HEK293 (cell line): Measurements from ENCODE around the gene ZSCAN5B.

Experiments
- CTCF ChIA-PET: fragments of 350-600 bp; formaldehyde crosslinking; extraction: SDS; loops from one replicate; lab custom pipeline; 2021; ENCODE audit warnings: antibody characterized with exemption; lab: Yijun Ruan, JAX
- POLR2A ChIA-PET: fragments of 300-600 bp; formaldehyde crosslinking; extraction: SDS; loops from one replicate; lab custom pipeline; 2020; ENCODE audit warnings: antibody characterized with exemption, inconsistent platforms; lab: Yijun Ruan, JAX
- H3K27ac ChIP-seq: fragments of 200-500 bp; sonication (Bioruptor generic); 2 replicates; pipeline ENCODE4 v1.5.1; 2014; ENCODE audit warnings: low read depth, low read length, control low read depth, inconsistent platforms; ENCODE audit errors: extremely low read depth
- H3K36me3 ChIP-seq, 2 experiments: fragments of 200-500 bp in 1 of 2; sonication (Bioruptor generic) in 1 of 2; 1 replicate in 1 of 2; 2 replicates in 1 of 2; pipeline ENCODE4 v1.5.1; 2014 to 2017; ENCODE audit warnings: inconsistent platforms in 2 of 2, low read length in 2 of 2; ENCODE audit not compliant: control insufficient read depth in 2 of 2, insufficient read depth in 1 of 2
- H3K4me1 ChIP-seq: fragments of 200-500 bp; sonication (Bioruptor generic); 2 replicates; pipeline ENCODE4 v1.5.1; 2014; ENCODE audit warnings: mild to moderate bottlenecking, low read length, inconsistent platforms; ENCODE audit not compliant: control insufficient read depth, insufficient read depth
- H3K4me3 ChIP-seq: 2 replicates; pipeline ENCODE4 v1.5.1; 2011; ENCODE audit warnings: low read depth, mild to moderate bottlenecking, control low read depth, low read length, moderate library complexity
- H3K9me3 ChIP-seq: fragments of 200-500 bp; sonication (Bioruptor generic); 2 replicates; pipeline ENCODE4 v1.5.1; 2014; ENCODE audit warnings: low read depth, low read length, inconsistent platforms; ENCODE audit not compliant: control insufficient read depth, insufficient read depth
- KLF16 ChIP-seq: fragments of 450-650 bp; formaldehyde crosslinking; IDR thresholded peaks from 2 replicates; pipeline ENCODE4 v1.5.1; 2017; ENCODE audit warnings: missing biosample characterization, missing genetic modification characterization
- MZF1 ChIP-seq: fragments of 450-650 bp; formaldehyde crosslinking; IDR thresholded peaks from 2 replicates; pipeline ENCODE4 v1.5.1; 2017; ENCODE audit warnings: missing biosample characterization, missing genetic modification characterization, borderline replicate concordance
- OVOL3 ChIP-seq: fragments of 450-650 bp; formaldehyde crosslinking; IDR thresholded peaks from 2 replicates; pipeline ENCODE4 v1.5.1; 2016; ENCODE audit warnings: missing biosample characterization, missing genetic modification characterization
- YY2 ChIP-seq: fragments of 450-650 bp; formaldehyde crosslinking; IDR thresholded peaks from 2 replicates; pipeline ENCODE4 v1.5.1; 2016; ENCODE audit warnings: missing biosample characterization, missing genetic modification characterization
- ZNF10 ChIP-seq: fragments of 450-650 bp; formaldehyde crosslinking; IDR thresholded peaks from 2 replicates; pipeline ENCODE4 v1.5.1; 2017; ENCODE audit warnings: missing biosample characterization, missing genetic modification characterization
- ZNF174 ChIP-seq: fragments of 450-650 bp; formaldehyde crosslinking; IDR thresholded peaks from 2 replicates; pipeline ENCODE4 v1.5.0; 2017; ENCODE audit warnings: missing biosample characterization, mild to moderate bottlenecking, missing genetic modification characterization
- ZNF292 ChIP-seq: fragments of 450-650 bp; formaldehyde crosslinking; IDR thresholded peaks from 2 replicates; pipeline ENCODE4 v1.5.1; 2016; ENCODE audit warnings: low read depth, missing biosample characterization, missing genetic modification characterization, borderline replicate concordance
- ZNF394 ChIP-seq: fragments of 450-650 bp; formaldehyde crosslinking; IDR thresholded peaks from 2 replicates; pipeline ENCODE4 v1.5.1; 2016; ENCODE audit warnings: missing biosample characterization, missing genetic modification characterization, mild to moderate bottlenecking, moderate library complexity, borderline replicate concordance
- ZNF426 ChIP-seq: fragments of 450-650 bp; formaldehyde crosslinking; IDR thresholded peaks from 2 replicates; pipeline ENCODE4 v1.5.1; 2017; ENCODE audit warnings: missing biosample characterization, missing genetic modification characterization, mild to moderate bottlenecking, inconsistent platforms, moderate library complexity
- ZNF501 ChIP-seq: fragments of 450-650 bp; formaldehyde crosslinking; IDR thresholded peaks from 2 replicates; pipeline ENCODE4 v1.5.1; 2016; ENCODE audit warnings: missing biosample characterization, missing genetic modification characterization
- ZNF548 ChIP-seq: fragments of 450-650 bp; formaldehyde crosslinking; IDR thresholded peaks from 2 replicates; pipeline ENCODE4 v1.5.1; 2016; ENCODE audit warnings: missing biosample characterization, missing genetic modification characterization
- ZNF558 ChIP-seq: fragments of 450-650 bp; formaldehyde crosslinking; IDR thresholded peaks from 2 replicates; pipeline ENCODE4 v1.5.1; 2016; ENCODE audit warnings: missing biosample characterization, missing genetic modification characterization
- ZNF654 ChIP-seq: fragments of 450-650 bp; formaldehyde crosslinking; IDR thresholded peaks from 2 replicates; pipeline ENCODE4 v1.5.1; 2016; ENCODE audit warnings: low read depth, missing biosample characterization, missing genetic modification characterization
- ZNF785 ChIP-seq: fragments of 450-650 bp; formaldehyde crosslinking; IDR thresholded peaks from 2 replicates; pipeline ENCODE4 v1.5.1; 2016; ENCODE audit warnings: missing biosample characterization, missing genetic modification characterization
- ZNF791 ChIP-seq: fragments of 450-650 bp; formaldehyde crosslinking; IDR thresholded peaks from 2 replicates; pipeline ENCODE4 v1.5.1; 2016; ENCODE audit warnings: missing biosample characterization, missing genetic modification characterization
- ZNF843 ChIP-seq: fragments of 450-650 bp; formaldehyde crosslinking; IDR thresholded peaks from 2 replicates; pipeline ENCODE4 v1.5.1; 2016; ENCODE audit warnings: missing biosample characterization, missing genetic modification characterization
- ZSCAN23 ChIP-seq: fragments of 450-650 bp; formaldehyde crosslinking; IDR thresholded peaks from 2 replicates; pipeline ENCODE4 v1.5.1; 2016; ENCODE audit warnings: missing biosample characterization, missing genetic modification characterization
- ZXDB ChIP-seq: fragments of 450-650 bp; formaldehyde crosslinking; IDR thresholded peaks from 2 replicates; pipeline ENCODE4 v1.5.1; 2016; ENCODE audit warnings: missing biosample characterization, missing genetic modification characterization
- TF ChIP-seq, protein P1 (sequence below): fragments of 450-650 bp; formaldehyde crosslinking; IDR thresholded peaks from 2 replicates; pipeline ENCODE4 v1.5.1; 2016; ENCODE audit warnings: missing biosample characterization, missing genetic modification characterization
- TF ChIP-seq, protein P2 (sequence below): fragments of 450-650 bp; formaldehyde crosslinking; IDR thresholded peaks from 2 replicates; pipeline ENCODE4 v1.5.1; 2016; ENCODE audit warnings: missing biosample characterization, missing genetic modification characterization

Gene ZSCAN5B

DNA sequence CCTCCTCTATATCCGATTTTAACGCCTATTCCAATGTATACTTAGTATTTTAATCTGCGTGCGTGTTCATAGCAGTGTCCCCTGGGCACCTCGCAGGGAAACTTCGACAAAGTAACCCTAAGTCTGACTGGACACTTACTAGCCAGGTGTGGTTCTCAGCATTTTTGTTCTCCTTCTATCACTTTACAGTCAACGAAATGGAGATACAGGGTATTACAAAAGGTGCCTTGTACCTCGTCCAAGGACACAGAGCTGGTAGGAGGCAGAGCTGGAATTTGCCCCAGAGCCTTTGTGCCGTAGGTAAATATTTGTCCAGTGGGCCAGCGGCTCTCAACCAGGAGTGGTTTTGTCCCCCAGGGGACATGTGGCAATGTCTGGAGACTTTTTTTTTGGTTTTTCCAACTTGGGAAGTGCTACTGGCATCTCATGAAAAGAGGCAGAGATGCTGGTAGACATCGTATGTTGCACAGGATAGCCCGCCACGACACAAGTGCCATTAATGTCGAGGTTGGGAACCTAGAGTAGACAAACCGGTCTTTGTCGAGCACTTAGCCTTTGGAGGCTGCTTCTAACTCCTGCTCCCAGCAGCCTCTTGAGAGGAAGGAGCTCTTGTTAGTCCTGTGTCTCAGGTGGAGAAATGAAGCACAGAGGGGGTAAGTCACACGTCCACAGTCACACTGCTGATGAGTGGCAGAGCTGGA lies 55.3 kb downstream of the ZSCAN5B start:
- no peak for TF ChIP-seq ZNF426
- TF ChIP-seq, protein P1, sequence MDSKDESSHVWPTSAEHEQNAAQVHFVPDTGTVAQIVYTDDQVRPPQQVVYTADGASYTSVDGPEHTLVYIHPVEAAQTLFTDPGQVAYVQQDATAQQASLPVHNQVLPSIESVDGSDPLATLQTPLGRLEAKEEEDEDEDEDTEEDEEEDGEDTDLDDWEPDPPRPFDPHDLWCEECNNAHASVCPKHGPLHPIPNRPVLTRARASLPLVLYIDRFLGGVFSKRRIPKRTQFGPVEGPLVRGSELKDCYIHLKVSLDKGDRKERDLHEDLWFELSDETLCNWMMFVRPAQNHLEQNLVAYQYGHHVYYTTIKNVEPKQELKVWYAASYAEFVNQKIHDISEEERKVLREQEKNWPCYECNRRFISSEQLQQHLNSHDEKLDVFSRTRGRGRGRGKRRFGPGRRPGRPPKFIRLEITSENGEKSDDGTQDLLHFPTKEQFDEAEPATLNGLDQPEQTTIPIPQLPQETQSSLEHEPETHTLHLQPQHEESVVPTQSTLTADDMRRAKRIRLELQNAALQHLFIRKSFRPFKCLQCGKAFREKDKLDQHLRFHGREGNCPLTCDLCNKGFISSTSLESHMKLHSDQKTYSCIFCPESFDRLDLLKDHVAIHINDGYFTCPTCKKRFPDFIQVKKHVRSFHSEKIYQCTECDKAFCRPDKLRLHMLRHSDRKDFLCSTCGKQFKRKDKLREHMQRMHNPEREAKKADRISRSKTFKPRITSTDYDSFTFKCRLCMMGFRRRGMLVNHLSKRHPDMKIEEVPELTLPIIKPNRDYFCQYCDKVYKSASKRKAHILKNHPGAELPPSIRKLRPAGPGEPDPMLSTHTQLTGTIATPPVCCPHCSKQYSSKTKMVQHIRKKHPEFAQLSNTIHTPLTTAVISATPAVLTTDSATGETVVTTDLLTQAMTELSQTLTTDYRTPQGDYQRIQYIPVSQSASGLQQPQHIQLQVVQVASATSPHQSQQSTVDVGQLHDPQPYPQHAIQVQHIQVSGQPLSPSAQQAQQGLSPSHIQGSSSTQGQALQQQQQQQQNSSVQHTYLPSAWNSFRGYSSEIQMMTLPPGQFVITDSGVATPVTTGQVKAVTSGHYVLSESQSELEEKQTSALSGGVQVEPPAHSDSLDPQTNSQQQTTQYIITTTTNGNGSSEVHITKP (tag by site-specific recombination), result no peak
- TF ChIP-seq ZNF292 (tag by site-specific recombination), result no peak
- no peak for TF ChIP-seq OVOL3 (tag by site-specific recombination)
- TF ChIP-seq ZNF394, result no peak
- no peak for TF ChIP-seq ZNF501 (tag by site-specific recombination)
- TF ChIP-seq ZNF785 (tag by site-specific recombination), result no peak
- no peak for TF ChIP-seq YY2 (tag by site-specific recombination)
- TF ChIP-seq ZNF548, result no peak
- no peak for TF ChIP-seq ZNF791
- TF ChIP-seq ZNF10 (tag by site-specific recombination), result no peak
- no peak for TF ChIP-seq MZF1 (tag by site-specific recombination)
- no peak for TF ChIP-seq KLF16 (tag by site-specific recombination)
- no peak for TF ChIP-seq ZNF174 (tag by site-specific recombination)
- TF ChIP-seq ZNF654 (tag by site-specific recombination), result no peak
- TF ChIP-seq, protein P2, sequence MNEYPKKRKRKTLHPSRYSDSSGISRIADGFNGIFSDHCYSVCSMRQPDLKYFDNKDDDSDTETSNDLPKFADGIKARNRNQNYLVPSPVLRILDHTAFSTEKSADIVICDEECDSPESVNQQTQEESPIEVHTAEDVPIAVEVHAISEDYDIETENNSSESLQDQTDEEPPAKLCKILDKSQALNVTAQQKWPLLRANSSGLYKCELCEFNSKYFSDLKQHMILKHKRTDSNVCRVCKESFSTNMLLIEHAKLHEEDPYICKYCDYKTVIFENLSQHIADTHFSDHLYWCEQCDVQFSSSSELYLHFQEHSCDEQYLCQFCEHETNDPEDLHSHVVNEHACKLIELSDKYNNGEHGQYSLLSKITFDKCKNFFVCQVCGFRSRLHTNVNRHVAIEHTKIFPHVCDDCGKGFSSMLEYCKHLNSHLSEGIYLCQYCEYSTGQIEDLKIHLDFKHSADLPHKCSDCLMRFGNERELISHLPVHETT (tag by site-specific recombination), result no peak
- TF ChIP-seq ZXDB (tag by site-specific recombination), result no peak
- no peak for TF ChIP-seq ZSCAN23 (tag by site-specific recombination)
- TF ChIP-seq ZNF843 (tag by site-specific recombination), result no peak
- TF ChIP-seq, all 188 proteins: peak for 0
- peak overlapping the region; percentile 81 for H3K4me3 ChIP-seq
- H3K4me1 ChIP-seq, result peaks cover 12% of the 10 kb centered on the region
- ChIA-PET POLR2A (interaction anchor here (0.6 to 1.9 kb wide), 3 partner anchors 21 to 1116 kb away, joined by 3 to 26 read pairs (median 4); partner anchors contain the start of gene ZNF787), CTCF (interaction anchor here (1.2 to 2.4 kb wide), 3 partner anchors 13 to 66 kb away, joined by 4 to 8 read pairs (median 6); no protein-coding TSS in a partner anchor)
- peaks cover 4 to 22% of the 10 kb centered on the region in 2 experiments; a peak in 2 of 3 replicates for H3K36me3 ChIP-seq
- H3K27ac ChIP-seq, result peak overlapping the region; percentile 53; the same call in 1 of the 2 replicates
- H3K9me3 ChIP-seq, result no peaks in the 10 kb centered on the region

DNA sequence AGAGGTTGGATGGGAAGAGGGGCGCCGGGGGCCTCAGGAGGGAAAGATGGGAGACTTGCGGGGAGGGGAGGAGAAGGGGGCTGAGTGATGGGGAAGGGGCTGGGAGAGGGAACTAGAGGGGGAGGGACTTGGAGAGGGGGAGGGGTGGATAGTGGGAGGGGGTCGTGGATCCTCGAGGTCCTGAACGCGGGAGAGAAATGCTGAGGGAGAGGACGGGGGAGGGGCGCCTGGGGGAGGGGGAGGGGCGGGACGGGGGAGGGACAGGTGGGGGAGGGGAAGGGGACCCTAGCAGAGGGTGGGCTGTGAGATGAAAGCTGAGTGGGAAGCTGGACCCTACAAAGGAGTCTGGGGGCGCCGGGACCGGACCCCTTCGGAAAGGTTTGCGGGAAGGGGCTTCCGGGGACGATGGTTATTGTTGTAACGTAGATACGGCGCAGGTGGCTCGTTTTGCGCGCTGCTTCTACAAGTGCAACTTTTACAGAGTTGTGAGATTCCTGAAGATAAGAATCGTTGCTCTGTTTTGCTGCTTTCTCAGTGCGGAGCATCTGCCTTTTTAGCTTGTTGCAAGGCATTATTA lies 56.1 kb downstream of the ZSCAN5B start:
- Histone ChIP-seq H3K36me3 (peaks cover 3 to 16% of the 10 kb centered on the region in 2 experiments; a peak in 2 of 3 replicates), H3K4me1 (peaks cover 12% of the 10 kb centered on the region), H3K9me3 (no peaks in the 10 kb centered on the region), H3K4me3 (peak overlapping the region; percentile 81), H3K27ac (peak overlapping the region; percentile 53; the same call in 1 of the 2 replicates)
- POLR2A ChIA-PET, result interaction anchor here (0.6 to 1.9 kb wide), 8 partner anchors 19 to 519 kb away, joined by 3 to 26 read pairs (median 4); partner anchors contain the start of genes U2AF2 and ZNF787
- CTCF ChIA-PET, result interaction anchor here (0.6 to 2.4 kb wide), 4 partner anchors 14 to 65 kb away, joined by 3 to 8 read pairs (median 5); no protein-coding TSS in a partner anchor
- TF ChIP-seq ZNF558 (tag by site-specific recombination) (0 out of 2 replicates have a peak, but pooled peaks have one; percentile 18), ZNF10 (tag by site-specific recombination) (no peak)
